Right lobe of liver (tissue), 4 donors: ENCODE data around the gene SCP2D1.

Experiments
- POLR2A ChIP-seq: fragments of 450-650 bp; IDR thresholded peaks from one replicate; pipeline ENCODE4 v1.6.1; 2017; ENCODE audit warnings: antibody characterized with exemption, mild to moderate bottlenecking
- TF ChIP-seq, protein P1 (sequence below), 4 donors: fragments of 200-600 bp in 3 of 4; fragments of 450-650 bp in 1 of 4; IDR thresholded peaks; one replicate each; pipeline versions ENCODE4 v1.5.1 to v1.8.0; 2016 to 2022; ENCODE audit warnings: antibody characterized with exemption in 4 of 4, mild to moderate bottlenecking in 2 of 4
- donor health status: DM: no; HTN: no; CAD: no.
- donor health status: DM: no; HTN: no; CAD: no.
- donor health status: DM: no; HTN: yes; CAD: no.

DNA sequence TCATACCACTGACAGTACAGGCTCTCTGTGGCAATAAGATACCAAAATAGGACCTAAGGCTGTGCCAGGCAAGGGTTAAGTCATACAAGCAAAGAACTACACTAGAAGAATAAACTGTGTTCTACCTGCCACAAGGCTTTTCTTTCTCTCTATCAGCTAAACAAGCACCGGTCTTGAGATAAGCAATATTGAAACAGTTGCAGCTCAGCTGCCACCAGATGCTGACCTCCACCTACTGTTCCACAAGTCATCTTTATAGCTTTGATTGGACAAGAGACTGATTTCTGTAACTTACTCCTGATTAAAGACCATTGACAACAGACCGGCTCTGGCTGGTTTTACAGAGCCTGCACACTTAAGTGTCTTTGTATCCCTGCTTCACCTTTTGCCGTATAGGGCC is 24.1 kb downstream of the SCP2D1 start:
- TF ChIP-seq, protein P1, sequence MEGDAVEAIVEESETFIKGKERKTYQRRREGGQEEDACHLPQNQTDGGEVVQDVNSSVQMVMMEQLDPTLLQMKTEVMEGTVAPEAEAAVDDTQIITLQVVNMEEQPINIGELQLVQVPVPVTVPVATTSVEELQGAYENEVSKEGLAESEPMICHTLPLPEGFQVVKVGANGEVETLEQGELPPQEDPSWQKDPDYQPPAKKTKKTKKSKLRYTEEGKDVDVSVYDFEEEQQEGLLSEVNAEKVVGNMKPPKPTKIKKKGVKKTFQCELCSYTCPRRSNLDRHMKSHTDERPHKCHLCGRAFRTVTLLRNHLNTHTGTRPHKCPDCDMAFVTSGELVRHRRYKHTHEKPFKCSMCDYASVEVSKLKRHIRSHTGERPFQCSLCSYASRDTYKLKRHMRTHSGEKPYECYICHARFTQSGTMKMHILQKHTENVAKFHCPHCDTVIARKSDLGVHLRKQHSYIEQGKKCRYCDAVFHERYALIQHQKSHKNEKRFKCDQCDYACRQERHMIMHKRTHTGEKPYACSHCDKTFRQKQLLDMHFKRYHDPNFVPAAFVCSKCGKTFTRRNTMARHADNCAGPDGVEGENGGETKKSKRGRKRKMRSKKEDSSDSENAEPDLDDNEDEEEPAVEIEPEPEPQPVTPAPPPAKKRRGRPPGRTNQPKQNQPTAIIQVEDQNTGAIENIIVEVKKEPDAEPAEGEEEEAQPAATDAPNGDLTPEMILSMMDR (IDR thresholded peaks at IDR 0.05), result no peak
- TF ChIP-seq POLR2A, result no peak
